Tibial artery (tissue), 4 donors: ENCODE data around the gene LRRC55.

Experiments used
- DNase-seq, 2 donors: peaks; one replicate each; pipeline ENCODE4 v3.0.0-alpha.2; 2019
- H3K27ac ChIP-seq, 2 donors: fragments of 200-600 bp; sonication (generic) in 1 of 2; 1 replicate in 1 of 2; 2 replicates in 1 of 2; pipeline ENCODE4 v1.5.1; 2018 to 2019; ENCODE audit warnings: mild to moderate bottlenecking in 1 of 2
- H3K27me3 ChIP-seq, 2 donors: fragments of 200-600 bp; sonication (generic) in 1 of 2; one replicate each; pipeline versions ENCODE4 v1.5.1 to v1.6.0; 2016 to 2019
- H3K36me3 ChIP-seq, 3 donors: fragments of 200-600 bp; sonication (generic) in 2 of 3; one replicate each; pipeline ENCODE4 v1.5.1; 2016 to 2019; ENCODE audit warnings: mild to moderate bottlenecking in 2 of 3
- H3K4me1 ChIP-seq, 4 donors: fragments of 200-600 bp; sonication (generic) in 2 of 4; 1 replicate in 3 of 4; 2 replicates in 1 of 4; pipeline ENCODE4 v1.5.1; 2016 to 2019
- H3K4me3 ChIP-seq, 2 donors: fragments of 200-600 bp; sonication (generic) in 1 of 2; 1 replicate in 1 of 2; 2 replicates in 1 of 2; pipeline ENCODE4 v1.5.1; 2018 to 2019; ENCODE audit warnings: mild to moderate bottlenecking in 2 of 2
- H3K9me3 ChIP-seq, 3 donors: fragments of 200-600 bp; sonication (generic) in 1 of 3; one replicate each; pipeline ENCODE4 v1.5.1; 2016 to 2019
- intact Hi-C: fragments of 100-400 bp; cut with DNase I; formaldehyde crosslinking; loops from one replicate; pipeline ENCODE4 v1.15.0; 2023; ENCODE audit warnings: low total_unique reads
- TF ChIP-seq, protein P1 (sequence below), 2 experiments: fragments of 200-600 bp in 1 of 2; fragments of 450-650 bp in 1 of 2; IDR thresholded peaks; one replicate each; pipeline ENCODE4 v1.5.1; 2017 to 2019; ENCODE audit warnings: antibody characterized with exemption in 2 of 2, mild to moderate bottlenecking in 1 of 2, moderate library complexity in 1 of 2

LRRC55 gene

DNA sequence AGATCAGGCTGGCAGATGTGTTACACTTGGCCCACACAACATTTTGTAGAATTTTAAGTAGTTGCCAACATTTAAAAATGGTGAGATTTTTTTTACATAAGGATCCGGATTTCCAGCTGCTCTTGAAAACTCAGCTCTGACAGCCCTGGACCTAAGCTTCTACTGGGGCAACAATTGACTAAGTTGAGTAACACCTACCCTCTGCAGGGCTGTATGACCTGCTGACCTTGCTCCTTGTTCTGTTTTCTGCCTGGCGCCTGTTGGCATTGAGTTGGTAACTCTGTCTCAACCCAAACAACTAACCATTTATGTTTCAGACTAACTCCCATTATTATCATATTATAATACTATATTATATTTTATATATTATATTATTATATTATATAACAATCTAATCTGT is 21.1 kb upstream of the LRRC55 start:
- H3K27ac ChIP-seq, result no peak overlapping the region
- no peaks in the 10 kb centered on the region for H3K4me1 ChIP-seq
- peaks cover 0 to 5% of the 10 kb centered on the region in 2 donors for H3K27me3 ChIP-seq
- no peaks in the 10 kb centered on the region for H3K36me3 ChIP-seq
- no peak overlapping the region for H3K4me3 ChIP-seq
- no peaks in the 10 kb centered on the region for H3K9me3 ChIP-seq
- intact Hi-C loops, result no loop called here
- no peak for DNase-seq
- TF ChIP-seq, protein P1, sequence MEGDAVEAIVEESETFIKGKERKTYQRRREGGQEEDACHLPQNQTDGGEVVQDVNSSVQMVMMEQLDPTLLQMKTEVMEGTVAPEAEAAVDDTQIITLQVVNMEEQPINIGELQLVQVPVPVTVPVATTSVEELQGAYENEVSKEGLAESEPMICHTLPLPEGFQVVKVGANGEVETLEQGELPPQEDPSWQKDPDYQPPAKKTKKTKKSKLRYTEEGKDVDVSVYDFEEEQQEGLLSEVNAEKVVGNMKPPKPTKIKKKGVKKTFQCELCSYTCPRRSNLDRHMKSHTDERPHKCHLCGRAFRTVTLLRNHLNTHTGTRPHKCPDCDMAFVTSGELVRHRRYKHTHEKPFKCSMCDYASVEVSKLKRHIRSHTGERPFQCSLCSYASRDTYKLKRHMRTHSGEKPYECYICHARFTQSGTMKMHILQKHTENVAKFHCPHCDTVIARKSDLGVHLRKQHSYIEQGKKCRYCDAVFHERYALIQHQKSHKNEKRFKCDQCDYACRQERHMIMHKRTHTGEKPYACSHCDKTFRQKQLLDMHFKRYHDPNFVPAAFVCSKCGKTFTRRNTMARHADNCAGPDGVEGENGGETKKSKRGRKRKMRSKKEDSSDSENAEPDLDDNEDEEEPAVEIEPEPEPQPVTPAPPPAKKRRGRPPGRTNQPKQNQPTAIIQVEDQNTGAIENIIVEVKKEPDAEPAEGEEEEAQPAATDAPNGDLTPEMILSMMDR (IDR thresholded peaks at IDR 0.05), result no peak

DNA sequence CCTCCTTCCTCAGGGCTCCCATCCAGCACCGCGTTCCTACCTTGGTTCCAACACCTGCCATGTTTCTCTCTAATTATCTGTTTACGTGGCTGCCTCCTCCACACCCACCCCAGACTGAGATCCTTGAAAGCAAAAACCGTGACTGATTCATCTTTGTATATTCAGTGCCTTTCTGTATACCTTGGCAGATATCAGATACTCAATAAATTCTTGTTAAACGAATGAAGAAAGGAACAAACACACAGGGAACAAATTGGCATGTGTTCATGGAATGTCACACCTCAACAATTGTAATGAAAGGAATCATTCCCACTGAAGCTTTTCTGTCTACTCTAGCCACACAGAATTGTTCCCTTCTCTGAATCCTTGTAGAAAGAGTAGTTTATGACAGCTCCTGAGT is 20.4 kb upstream of the LRRC55 start:
- Histone ChIP-seq H3K27ac (no peak overlapping the region), H3K36me3 (no peaks in the 10 kb centered on the region), H3K4me1 (no peaks in the 10 kb centered on the region), H3K4me3 (no peak overlapping the region), H3K9me3 (no peaks in the 10 kb centered on the region), H3K27me3 (no peaks in the 10 kb centered on the region)
- DNase-seq, result no peak
- TF ChIP-seq, protein P1 (IDR thresholded peaks at IDR 0.05), result no peak
- intact Hi-C loops, result no loop called here

DNA sequence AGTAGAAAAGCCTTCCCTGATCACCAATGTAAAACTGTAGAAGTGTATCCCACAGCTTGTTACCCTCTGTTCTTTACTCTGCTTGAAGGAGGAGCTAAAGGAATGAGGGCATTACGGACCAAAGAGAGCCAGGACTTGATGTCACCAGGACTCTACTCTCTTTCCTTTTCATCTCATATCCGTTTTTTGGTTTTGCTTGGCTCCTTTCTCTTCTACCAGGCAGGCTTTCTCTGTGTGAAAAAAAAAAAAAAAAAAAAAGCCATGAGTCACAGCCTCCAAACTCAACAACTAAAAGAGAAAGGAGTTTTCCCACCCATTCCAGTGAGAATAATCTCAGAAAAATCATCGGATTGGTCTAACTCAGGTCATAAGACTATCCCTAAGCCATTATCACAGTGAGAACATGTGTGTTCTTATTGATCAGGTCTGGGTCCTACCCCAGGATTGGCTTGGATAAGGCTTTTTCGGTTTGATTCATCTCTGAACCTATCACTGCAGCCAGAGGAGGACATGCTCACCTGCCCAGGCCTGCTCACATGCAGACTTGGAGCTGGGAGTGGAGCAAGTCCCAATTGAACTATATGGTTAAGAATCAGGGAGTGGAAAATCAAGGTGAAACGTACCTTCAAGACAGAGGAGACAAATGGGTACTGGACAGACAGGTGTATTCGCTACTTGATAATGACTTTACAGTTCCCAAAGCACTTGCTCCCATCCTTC is 19.4 kb upstream of the LRRC55 start:
- Histone ChIP-seq H3K4me1 (no peaks in the 10 kb centered on the region), H3K36me3 (no peaks in the 10 kb centered on the region), H3K27ac (no peak overlapping the region), H3K4me3 (no peak overlapping the region), H3K9me3 (no peaks in the 10 kb centered on the region), H3K27me3 (no peaks in the 10 kb centered on the region)
- no peak for DNase-seq
- TF ChIP-seq, protein P1 (IDR thresholded peaks at IDR 0.05), result no peak
- intact Hi-C loops, result no loop called here

DNA sequence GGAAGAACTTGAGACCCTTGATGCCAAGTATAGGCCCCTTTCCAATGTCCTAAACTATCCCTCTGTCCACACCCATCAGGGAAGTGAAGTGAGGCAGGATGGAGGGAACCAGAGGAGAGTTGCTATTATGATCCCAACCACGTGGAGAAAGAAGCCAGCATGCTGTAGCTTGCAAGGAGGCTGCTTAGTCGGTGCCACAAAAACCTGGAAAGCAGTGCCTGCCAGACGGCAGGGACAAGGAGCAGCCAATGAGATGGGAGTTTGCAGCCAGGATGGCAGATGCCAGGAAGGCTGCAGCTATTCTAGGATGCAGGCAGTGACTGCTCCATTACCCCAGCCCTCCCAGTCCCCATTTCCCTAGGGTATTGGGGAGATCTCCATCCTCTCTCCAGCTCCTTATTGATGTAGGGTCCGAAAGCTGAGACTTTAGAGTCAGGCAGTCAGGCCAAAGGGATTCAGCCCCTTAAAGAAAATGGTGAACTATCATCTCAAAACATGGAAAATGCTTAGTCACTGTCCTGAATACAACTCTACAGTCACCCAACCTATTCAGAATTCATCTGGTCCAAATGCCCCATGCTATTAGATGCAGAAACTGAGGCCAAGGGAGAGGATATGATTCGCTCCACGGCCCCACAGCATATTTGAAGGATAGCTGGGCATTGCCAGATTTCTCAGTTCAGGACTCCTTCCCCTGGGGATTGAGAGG is 18.4 kb upstream of the LRRC55 start:
- no peak for DNase-seq
- H3K36me3 ChIP-seq, result no peaks in the 10 kb centered on the region
- H3K4me3 ChIP-seq, result no peak overlapping the region
- no peak overlapping the region for H3K27ac ChIP-seq
- H3K9me3 ChIP-seq, result no peaks in the 10 kb centered on the region
- TF ChIP-seq, protein P1 (IDR thresholded peaks at IDR 0.05), result no peak
- intact Hi-C loops, result no loop called here
- no peaks in the 10 kb centered on the region for H3K27me3 ChIP-seq
- H3K4me1 ChIP-seq, result no peaks in the 10 kb centered on the region

DNA sequence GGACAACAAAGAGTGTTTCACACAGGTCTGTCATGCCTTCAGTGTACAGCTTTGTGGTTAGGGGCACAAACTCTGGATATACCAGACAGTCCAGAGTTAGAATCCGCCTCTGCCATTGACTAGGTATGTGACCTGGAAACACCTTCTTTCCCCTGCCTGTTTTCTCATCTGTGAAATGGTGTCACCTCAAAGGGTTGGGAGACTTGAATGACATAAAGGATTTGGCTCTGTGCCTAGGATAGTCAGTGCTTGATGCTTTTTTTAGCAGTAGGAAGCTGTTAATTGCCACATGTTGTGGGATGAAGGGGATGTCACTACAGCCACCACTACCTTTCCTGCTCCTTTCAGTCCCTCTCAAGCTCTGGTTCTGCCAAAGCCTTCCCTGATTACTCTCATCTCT is 17.4 kb upstream of the LRRC55 start:
- TF ChIP-seq, protein P1 (IDR thresholded peaks at IDR 0.05), result no peak
- DNase-seq, result no peak
- H3K36me3 ChIP-seq, result no peaks in the 10 kb centered on the region
- H3K4me3 ChIP-seq, result no peak overlapping the region
- no peaks in the 10 kb centered on the region for H3K4me1 ChIP-seq
- peaks cover 0 to 3% of the 10 kb centered on the region in 2 donors for H3K27me3 ChIP-seq
- intact Hi-C loops, result no loop called here
- no peak overlapping the region for H3K27ac ChIP-seq
- H3K9me3 ChIP-seq, result no peaks in the 10 kb centered on the region
